Measurements from ENCODE around the gene SLAIN2.
"Not testable (repeated sequence)": the region's sequence is repeated elsewhere in the genome, so short reads cannot be mapped to it uniquely, and the experiment has no call there.

The SLAIN2 gene

DNA sequence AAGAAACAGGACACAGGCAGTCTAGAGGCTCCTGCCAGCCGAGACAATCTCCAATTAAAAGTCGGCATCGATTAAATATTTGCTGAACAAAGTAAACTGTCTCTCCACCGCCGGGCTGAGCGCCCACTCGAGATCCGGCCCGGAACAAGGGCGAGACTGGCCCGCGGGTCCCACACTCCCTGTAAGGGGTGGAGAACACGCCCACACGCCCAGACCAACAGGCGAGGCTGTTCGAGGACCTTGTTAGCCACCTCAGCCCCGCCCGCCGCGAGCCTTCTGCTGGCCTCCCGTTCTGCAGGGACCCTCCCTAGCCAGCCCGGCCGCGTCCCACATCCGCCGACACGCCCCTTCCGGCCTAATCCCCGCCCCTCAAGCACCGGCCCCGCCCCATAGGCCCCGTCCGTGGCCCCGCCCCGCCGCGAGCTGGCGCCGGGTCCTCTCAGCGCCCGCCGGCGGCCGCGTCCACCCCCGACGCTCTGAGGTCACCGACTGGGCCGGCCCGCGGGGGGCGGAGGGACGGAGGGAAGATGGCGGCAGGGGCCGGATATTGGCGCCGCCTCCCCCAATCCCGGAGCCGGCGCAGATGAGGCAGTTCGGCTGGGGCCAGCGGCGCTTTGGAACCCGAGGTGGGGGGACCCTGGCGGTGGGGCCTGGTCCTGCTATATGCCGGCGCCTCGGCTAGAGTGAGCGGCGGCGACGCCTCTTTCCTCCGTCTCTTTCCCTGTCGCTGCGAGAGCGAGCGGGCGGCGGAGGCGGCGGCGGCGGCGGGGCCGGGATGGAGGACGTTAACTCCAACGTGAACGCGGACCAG lies at the start of gene SLAIN2:
SLAIN2 (plus strand) TSS at position 565 of the 811 bp plus-strand sequence; CDS start at position 776, 211 bp downstream.
- DNase-seq = peak; percentile 94 to 98

DNA sequence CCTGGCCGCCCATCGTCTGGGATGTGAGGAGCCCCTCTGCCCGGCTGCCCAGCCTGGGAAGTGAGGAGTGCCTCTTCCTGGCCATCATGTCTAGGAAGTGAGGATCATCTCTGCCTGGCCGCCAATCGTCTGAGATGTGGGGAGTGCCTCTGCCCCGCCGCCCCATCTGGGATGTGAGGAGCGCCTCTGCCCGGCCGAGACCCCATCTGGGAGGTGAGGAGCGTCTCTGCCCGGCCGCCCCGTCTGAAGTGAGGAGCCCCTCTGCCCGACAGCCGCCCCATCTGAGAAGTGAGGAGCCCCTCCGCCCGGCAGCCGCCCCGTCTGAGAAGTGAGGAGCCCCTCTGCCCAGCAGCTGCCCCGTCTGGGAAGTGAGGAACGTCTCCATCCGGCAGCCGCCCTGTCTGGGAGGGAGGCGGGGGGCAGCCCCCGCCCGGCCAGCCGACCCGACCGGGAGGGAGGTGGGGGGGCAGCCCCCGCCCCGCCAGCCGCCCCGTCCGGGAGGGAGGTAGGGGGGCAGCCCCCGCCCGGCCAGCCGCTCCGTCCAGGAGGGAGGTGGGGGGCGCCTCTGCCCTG lies 49.0 kb upstream of the SLAIN2 start:
- not testable (repeated sequence) for DNase-seq

DNA sequence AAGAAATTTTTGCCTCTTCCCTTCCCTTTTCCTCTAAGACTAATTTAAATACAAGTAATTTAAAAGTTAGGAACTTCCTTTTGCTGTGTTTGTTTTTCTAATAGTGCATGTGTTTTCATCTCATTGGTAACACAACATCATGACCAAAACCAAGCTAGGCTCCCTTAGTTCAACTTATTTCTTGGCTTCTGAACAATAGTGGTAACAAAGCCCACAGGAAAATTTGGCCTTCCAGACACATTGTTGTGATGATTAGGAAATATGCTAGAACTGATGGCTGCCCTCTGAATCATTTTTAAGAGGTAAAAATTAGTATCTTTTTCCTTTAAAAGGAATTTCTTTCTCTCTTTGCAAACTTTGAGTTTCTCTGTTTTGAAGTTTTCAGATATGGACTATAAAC lies 46.2 kb upstream of the SLAIN2 start:
- no peak for DNase-seq

DNA sequence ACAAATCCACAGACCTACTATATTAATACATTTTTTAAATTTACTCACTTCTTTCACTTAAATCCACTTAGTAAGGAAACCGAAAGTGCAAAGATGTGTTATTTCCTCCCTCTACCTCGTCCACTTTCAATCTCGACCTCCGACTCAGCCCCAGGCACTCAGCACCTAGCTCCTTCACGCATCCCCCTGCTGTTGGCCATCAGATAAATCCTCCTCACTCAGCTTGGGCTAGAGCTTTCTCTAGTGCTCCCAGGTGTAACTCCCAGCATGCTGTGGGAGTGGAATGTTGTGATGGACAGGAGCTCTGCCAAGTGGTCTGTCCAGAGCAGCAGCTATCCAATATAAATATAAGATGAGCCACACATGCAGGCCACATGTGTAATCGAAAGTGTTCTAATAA lies 45.0 kb upstream of the SLAIN2 start:
- DNase-seq = no peak

DNA sequence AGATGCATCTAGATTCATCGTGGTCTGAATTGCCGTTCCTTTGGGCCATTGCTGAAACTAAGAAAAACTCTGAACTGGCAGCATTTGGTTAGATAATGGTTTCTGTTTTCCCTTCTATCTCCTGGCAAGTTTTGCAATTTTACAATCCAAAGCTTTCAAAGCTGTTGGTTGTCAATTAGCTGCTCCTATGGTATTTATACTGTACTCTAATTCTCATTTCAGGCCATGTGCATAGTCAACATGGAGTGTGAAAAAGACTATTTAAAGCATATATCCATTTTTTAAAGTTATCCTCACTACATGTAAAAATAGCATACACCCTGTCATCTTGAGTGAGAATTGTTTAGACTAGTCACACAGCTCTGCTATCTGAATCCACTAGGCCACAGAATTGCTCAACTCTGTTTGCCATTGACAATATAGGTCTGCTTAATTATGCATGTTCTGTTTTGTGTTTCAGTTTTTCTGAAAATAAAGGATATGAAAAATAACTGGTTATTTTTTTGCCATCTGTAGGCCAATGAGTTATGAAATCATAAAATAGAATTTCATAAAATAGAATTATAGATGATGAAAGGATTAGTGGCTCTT lies 44.0 kb upstream of the SLAIN2 start:
- no peak for DNase-seq

DNA sequence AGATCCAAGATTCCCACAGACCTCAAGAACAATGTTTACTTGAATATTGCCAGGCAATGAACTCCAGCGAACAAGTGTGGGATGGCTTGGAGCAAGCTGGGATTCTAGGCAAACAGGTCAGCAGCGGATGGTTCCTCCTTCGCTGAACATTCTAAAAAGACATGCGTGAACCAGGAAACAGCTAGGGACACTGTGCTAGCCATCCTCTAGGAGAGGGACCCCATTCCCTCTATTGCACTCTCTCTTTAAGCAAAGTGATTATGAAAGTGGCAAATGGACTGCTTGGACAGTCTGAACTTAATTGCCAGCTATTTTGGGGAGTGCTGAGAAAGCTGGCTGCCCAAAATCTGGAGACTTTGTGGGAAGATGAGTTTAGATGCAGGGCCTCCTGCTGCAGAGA lies 41.8 kb upstream of the SLAIN2 start:
- no peak for DNase-seq

DNA sequence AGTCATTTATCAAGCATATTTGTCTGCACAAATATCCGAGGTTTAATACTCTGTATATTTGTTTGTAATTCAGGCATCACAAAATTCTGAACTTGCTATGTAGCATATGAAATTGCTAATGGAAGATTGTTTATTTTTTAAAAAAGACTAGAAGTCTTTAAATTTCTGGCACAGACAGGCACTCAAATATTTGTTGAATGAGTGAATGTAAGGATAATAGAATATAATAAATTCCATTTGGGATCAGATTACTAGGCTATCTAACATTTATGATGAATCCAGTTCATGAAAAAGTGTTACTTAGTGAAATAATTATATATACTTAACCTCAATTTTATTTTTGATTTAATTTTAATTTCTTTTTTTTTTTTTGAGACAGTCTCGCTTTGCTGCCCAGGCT lies 41.3 kb upstream of the SLAIN2 start:
- no peak for DNase-seq

DNA sequence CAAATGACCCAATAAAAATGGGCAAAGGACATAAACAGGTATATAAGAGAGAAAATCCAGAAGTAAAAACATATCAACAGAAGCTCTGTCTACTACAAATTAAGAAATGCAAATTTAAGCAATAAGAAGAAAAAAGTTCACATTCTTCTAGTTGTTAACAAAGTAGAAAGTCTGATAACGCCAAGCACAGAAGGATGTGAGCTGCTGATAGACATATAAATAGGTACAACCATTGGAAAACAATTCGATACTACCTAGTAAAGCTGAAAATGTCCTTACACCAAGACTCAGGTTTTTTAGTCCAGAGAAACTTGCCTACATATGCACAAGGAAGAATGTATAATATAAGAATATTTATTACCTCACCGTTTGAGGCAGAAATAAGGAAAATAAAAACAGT lies 35.8 kb upstream of the SLAIN2 start:
- no peak for DNase-seq

DNA sequence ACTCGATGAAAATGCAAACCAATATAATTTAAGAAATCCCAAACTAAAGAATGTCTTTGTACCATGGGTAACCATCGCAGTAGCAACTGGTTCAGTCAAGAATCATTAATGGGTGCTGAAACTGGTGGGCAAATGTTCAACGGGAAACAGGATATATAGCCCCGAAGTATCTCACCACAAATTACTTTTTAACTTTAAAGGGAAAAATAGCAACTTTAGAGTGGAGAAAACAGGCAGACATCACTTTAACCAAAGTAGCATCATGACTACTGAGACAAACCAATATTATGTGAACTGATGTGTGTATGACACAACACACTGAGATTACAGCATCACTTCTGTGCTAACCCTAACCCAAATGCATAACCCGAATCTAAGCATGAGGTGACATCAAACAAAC lies 33.8 kb upstream of the SLAIN2 start:
- no peak for DNase-seq

DNA sequence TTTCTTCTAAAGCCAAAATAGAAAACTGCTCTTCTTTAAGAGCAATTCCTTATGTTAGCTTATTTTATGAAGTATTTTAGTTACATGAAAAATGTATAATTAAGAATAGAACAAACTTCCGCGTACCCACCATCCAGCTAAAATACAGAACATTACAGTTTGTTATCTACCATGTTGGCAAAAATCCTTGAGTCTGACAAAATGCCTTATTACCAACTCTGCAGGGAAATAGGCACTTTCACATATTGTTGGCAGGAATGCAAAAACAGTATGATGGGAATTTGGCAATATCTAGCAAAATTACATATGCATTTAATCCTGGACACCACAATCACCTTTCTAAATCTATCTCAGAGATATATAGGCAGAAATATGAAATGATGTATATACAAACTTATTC lies 32.4 kb upstream of the SLAIN2 start:
- no peak for DNase-seq

DNA sequence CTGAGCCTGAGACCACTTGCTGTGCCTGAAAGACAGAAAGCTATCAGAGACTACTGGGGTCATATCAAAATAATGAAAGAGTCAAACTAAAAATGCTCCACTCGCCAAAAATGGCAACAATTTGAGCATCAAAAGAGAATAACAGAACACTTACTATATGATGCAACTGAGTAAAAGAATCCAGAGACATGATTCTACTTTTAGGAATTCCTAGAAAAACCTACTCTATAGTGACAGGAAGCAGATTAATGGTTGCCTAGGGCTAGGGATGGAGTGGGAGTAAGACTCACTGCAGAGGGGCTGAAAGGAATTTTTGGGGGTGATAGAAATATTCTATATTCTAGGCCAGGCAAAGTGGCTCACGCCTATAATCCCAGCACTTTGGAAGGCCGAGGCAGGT lies 29.4 kb upstream of the SLAIN2 start:
- DNase-seq = no peak

DNA sequence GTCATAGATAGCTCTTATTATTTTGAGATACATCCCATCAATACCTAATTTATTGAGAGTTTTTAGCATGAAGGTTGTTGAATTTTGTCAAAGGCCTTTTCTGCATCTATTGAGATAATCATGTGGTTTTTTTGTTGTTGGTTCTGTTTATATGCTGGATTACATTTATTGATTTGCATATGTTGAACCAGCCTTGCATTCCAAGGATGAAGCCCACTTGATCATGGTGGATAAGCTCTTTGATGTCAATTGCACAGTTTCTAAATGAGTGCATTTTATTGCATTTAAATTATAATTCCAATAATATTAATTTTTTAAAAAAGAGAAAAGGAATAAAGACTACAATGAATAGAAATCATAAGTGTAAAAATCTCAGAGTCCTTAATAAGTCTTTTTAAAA lies 26.6 kb upstream of the SLAIN2 start:
- not testable (repeated sequence) for DNase-seq

DNA sequence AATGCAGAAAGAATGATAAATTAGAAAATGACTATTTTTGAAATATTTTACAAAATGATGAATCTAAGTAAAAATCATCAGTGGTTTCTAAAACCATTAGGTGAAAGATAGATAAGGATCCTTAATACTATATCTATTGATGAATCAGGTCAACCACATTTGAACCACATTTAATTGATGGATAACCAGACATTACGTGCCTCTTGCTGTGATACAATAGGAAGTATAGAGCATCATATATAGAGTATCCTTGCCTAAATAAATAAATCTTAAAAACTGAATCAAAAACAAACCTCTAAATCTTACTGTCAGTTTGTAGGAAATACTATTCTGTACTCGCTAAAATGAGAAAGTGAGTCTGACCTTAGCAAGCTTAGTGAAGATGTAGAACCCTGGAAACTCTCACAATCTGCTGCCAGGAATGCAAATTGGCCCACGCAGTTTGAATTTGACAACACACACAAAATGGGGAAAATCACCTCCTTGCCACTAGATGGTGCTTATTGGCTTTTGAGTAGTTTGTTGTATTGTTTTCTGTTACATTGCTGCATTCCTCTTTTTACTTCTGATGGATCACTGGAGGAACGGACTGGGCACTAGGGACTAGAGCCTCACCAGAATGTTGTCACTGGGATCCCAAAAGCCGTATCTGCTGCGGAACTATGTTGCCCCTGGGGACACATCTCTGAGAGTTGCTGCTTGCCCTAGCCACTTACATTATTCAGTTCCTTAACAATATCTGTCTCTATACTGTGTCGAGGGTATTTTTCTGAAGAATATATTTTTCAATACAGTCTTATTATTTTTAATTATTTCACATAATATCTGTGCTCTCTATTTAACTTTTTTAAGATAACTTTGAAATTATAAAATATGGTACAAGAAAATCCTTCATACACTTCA lies 25.4 kb upstream of the SLAIN2 start:
- no peak for DNase-seq

DNA sequence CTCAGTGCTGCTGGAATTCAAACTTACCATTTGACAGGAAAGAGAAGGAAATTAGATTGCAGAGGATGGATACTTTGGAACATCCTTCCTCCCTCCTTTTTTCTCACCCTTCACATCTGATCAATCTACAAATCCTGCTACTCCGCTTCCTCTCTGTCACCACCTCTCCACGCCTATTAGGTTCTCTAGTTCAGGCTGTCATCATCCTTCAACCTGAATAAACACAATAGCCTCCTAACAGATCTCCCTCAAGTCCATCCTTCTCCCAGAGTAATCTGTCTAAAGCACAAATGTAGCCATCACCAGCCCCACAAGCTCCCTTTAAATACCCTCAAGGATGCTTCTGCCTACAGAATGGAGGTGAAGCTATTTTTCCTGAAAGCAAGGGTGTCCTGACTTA lies 20.0 kb upstream of the SLAIN2 start:
- no peak for DNase-seq

DNA sequence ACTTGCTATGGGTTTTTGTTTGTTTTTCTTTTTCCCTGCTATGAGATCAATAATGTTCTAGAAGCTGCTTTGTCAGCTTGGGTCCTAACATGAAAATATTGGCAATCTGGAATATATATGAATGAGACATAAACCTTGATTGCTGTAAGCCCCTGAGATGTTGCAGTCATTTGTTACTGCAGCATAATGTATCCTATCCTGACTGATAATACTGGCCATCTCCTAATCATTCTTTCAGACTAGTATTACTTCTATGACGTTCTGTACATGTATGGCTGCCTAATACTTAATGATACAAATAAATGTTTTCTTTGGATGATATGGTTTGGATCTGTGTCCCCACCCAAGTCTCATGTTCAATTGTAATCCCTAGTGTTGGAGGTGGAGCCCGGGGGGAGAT lies 19.3 kb upstream of the SLAIN2 start:
- DNase-seq = no peak

DNA sequence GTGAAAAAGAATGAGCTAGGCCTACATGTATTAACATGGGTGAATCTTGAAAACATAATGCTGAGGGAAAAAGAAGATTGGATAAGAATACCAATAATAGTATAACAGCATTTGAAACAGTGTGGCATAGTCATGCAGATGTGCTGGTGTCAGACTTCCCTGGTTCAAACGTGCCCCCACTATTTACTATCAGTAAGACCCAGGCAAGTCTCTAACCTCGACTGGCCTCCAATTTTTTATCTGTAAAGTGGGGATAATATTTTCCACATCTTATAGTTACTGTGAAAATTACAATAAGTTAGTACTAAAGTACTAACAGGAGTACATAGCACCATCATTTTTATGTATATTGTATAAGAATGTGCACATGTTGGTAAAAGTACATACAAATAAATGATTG lies 17.0 kb upstream of the SLAIN2 start:
- DNase-seq = no peak

DNA sequence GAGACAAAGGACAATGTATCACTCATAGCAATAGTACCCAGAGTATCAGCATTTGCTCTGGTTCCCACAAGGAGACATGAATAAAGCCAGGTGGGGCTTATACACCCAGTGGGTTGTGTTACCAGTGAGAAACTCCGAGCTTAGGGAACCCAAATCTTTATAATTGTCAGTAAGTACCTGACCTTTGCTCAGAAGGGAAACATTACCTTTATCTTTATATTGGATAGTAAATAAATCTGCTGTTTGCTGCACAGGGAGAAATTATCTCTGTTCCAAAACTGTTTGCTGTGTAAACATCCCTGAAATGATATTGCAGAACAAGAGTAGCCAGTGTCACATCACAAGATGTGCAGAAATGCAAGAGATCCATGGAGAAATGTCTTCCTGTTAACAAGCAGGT lies 12.1 kb upstream of the SLAIN2 start:
- no peak for DNase-seq

DNA sequence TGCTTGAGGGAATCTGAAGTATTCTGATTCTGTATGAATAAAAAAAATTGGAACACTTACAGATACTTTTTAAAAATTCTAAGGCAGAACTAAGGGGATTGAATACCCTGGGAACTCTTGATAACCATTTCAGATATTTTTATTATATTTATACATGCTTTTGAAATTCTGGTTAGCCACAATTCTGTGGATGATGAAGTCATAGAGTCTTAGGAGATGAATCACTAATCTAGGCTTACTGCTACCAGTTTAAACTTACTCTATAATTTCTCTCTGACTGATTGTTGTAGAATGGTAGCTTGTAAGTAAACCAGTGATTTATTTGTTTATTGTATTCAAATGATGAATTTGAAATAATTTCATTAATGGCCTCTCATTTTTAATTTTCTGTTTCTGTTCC lies 11.4 kb upstream of the SLAIN2 start:
- no peak for DNase-seq

DNA sequence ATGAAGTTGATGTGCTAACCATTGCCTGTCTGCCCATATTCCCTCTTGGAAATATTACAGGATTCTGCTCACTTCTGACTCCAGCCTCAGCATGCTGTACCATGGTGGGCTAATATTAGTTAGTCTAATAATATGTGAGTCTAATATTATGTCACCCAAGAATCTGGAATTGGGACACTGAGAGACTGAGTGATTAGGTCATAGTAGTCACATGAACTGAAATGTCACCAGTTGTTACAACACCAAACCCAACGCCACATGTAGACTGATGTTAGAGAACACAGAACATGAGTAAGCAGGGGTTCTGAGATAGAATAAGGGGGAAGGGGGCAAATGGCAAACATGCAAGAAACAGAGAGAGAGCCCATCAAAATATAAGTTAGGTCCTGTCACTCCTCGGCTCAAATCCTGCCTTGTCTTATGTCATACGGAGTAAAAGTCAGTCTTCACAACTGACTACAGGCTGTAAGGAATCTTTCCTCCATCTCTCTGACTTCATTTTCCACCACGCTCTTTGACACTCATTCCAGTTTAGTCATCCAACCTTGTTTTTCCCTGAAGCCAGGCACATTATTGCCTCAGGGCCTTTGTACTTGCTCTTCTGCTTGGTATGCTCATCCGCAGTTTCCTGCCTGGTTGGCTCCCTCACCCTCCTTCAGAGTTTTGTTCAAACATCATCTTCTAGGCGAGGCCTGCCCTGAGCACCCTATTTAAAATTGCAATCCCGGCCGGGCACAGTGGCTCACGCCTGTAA lies 9.6 kb upstream of the SLAIN2 start:
- DNase-seq = no peak

DNA sequence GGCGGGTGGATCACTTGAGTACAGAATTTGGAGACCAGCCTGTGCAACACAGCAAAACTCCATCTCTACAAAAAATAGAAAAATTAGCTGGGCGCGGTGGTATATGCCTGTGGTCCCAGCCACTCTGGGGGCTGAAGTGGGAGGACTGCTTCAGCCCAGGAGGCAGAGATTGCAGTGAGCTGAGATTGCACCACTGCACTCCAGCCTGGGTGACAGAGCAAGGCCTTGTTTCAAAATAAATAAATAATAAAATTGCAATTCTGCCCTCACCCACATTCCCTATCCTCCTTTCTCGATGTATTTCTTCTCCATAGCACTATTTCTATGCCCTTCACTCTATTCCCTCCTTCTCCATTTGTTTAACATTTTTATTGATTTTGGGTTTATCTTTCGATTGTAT lies 8.7 kb upstream of the SLAIN2 start:
- DNase-seq = no peak

DNA sequence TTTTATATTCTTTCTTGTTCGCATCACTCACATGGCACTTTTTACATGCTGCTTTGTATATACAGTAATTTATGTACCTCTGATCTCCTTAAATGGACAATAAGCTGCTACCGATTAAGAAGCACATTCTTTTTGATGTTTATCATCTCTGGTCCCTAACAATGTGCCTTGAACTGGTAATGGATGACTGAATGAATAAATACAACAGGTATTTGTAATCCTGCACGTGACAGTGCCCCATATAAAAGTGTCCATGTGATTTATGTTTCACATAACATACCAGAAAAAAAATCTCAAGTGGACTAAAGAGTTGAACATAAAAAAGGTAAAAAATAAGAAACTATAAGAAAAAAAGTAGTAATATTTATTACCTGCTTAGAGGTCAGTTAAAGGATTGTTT lies 7.7 kb upstream of the SLAIN2 start:
- no peak for DNase-seq

DNA sequence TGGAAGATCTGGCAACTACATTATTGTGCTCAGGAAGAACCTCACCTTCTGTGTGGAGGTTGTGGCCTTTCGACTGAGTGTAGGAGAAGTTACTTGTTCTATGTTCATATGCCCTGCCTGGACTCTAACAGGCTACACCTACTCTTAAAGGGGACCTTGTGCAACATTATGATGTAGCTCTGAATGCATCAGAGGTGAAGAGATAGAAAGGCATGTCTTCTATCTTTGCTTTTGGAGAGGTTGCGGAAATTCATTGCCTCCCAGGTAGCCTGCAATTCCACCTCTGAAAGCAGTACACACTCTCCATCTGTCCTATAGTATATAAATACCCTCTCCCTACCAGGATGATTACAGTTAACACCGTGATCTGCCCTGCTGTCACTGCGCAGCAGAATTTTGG lies 7.1 kb upstream of the SLAIN2 start:
- no peak for DNase-seq

Data from hippocampal formation (tissue), 2 donors.